ENCODE measurements around the gene FOXB2.
"Not testable (repeated sequence)": the region's sequence is repeated elsewhere in the genome, so short reads cannot be mapped to it uniquely, and the experiment has no call there.

Gene FOXB2

GRCh38 chr9:77016526-77017504, 2.6 kb upstream of the FOXB2 start:
- DNase-seq, result no peak

- DNase-seq, result no peak
Measured at GRCh38 chr9:77017505-77017894, 2.0 kb upstream of the FOXB2 start.

GRCh38 chr9:77018058-77018968, 1.1 kb upstream of the FOXB2 start:
- DNase-seq, result no peak

GRCh38 chr9:77018969-77019235, 553 bp upstream of the FOXB2 start:
- no peak for DNase-seq

- no peak for DNase-seq
Measured at GRCh38 chr9:77019926-77020412, 514 bp downstream of the FOXB2 start.

GRCh38 chr9:77020413-77021290, 1.2 kb downstream of the FOXB2 start:
- no peak for DNase-seq

- DNase-seq, result no peak
Measured at GRCh38 chr9:77021291-77021894, 1.9 kb downstream of the FOXB2 start.

GRCh38 chr9:77021922-77022782, 2.7 kb downstream of the FOXB2 start:
- DNase-seq, result no peak

- DNase-seq, result no peak
Measured at GRCh38 chr9:77022783-77023440, 3.5 kb downstream of the FOXB2 start.

- DNase-seq, result no peak
Measured at GRCh38 chr9:77023726-77024125, 4.3 kb downstream of the FOXB2 start.

GRCh38 chr9:77024776-77025545, 5.5 kb downstream of the FOXB2 start:
- no peak for DNase-seq

- DNase-seq, result no peak
Measured at GRCh38 chr9:77028478-77028877, 9.0 kb downstream of the FOXB2 start.

- no peak for DNase-seq
Measured at GRCh38 chr9:77030045-77030444, 10.6 kb downstream of the FOXB2 start.

GRCh38 chr9:77038281-77039036, 19.0 kb downstream of the FOXB2 start:
- no peak for DNase-seq

- no peak for DNase-seq
Measured at GRCh38 chr9:77040340-77040739, 20.9 kb downstream of the FOXB2 start.

GRCh38 chr9:77043743-77044142, 24.3 kb downstream of the FOXB2 start:
- DNase-seq, result not testable (repeated sequence)

GRCh38 chr9:77060681-77061080, 41.2 kb downstream of the FOXB2 start:
- not testable (repeated sequence) for DNase-seq

GRCh38 chr9:77063645-77064285, 44.3 kb downstream of the FOXB2 start:
- DNase-seq, result no peak

GRCh38 chr9:77066388-77066787, 46.9 kb downstream of the FOXB2 start:
- no peak for DNase-seq
